Kidney glomerular epithelial cell (primary cell): ENCODE measurements around the gene BHLHA15.

Experiments used
- DNase-seq: peaks from one replicate; lab custom pipeline; 2025; lab: John Stamatoyannopoulos, UW

Gene BHLHA15

DNA sequence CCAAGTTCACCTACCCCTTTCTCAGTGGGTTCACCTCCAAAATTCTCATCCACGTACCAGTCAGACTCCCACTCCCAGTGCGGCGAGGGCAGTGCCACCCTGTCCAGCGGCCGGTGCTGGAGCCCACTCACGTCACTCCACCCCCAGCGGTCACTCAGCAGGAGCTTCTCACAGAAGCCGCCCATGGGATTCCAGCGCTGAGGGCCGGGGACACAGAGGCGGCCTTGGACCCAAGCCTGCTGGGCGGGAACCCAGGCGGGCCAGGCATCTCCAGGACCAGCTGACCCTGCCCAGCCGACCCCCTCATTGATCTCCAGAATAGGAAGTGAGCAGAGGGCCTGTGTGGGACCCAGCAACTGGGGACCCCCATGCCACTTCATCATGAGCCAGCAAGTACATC, 33.6 kb downstream of the BHLHA15 start:
- no peak for DNase-seq

DNA sequence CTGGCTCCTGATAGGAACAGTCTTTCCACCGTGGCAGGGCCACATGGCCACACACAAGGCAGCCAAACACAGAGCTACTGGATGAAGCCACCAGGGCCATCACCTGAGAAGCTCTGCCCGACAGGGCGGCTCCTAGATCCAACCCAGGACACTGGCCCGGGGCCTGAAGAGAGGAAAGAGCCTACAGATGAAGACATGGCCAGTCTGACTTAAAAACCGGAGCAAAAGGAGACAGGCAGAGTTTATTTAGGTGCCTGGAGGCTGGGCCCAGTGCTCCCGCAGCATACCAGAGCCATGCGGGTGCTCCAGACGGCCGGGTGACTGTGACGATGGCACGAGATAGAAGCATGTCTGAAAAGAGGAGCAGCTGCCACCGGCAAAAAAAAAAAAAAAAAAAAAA, 36.9 kb downstream of the BHLHA15 start:
- DNase-seq: no peak

DNA sequence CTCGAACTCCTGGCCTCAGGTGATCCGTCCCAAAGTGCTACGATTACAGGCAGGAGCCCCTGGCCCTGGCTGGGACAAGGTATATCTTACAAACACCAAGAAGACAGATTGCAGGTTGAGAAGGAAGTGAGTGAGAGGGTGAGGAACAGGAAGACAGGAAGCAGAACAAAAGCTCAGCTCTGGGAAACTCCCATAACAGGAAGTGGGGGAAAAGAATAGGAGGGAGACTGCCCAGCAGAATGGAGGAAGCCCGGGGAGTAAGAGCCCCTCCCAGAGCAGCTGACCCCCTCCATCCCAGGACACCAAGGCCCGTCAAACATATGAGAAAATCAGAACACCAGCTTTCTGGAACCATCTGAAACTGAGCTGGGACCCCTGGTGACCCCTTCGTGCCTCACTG, 37.9 kb downstream of the BHLHA15 start:
- no peak for DNase-seq

DNA sequence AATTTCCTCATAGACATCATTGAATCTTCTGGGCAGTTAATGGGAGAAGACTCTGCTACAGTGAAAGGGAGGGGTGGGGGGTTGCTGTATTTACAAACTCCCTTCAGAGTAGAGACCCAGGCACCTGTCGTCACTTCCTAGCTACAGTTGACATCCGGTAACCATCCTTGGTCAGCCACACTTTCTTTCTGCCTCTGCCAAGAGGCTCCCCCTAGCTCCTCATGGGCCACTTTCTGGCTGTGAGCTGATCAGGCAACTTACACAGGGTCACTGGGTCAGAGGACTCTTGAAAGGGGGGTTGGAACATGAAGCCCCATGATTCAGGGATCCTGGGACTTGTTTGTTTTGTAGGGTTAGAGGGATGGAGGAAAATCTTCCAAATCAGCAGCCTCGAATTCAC, 39.5 kb downstream of the BHLHA15 start:
- no peak for DNase-seq

DNA sequence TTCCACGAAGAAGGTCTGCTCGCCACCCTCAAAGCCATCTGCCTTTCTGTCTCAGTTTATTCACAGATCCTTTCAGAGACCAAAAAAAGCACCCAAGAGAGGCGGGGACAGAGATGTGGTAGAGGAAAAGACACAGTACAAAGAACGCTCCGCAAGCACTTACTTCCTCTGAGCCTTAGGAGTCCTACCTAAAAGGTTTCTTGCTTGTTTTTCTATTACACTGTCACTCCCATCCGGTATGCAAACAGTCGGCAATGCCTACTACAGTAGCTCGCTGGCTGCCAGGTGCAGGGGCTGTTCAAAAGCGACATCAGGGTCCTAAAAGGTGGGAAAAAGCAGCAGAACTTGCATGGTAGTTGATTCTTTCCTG, 40.0 kb downstream of the BHLHA15 start:
- no peak for DNase-seq

DNA sequence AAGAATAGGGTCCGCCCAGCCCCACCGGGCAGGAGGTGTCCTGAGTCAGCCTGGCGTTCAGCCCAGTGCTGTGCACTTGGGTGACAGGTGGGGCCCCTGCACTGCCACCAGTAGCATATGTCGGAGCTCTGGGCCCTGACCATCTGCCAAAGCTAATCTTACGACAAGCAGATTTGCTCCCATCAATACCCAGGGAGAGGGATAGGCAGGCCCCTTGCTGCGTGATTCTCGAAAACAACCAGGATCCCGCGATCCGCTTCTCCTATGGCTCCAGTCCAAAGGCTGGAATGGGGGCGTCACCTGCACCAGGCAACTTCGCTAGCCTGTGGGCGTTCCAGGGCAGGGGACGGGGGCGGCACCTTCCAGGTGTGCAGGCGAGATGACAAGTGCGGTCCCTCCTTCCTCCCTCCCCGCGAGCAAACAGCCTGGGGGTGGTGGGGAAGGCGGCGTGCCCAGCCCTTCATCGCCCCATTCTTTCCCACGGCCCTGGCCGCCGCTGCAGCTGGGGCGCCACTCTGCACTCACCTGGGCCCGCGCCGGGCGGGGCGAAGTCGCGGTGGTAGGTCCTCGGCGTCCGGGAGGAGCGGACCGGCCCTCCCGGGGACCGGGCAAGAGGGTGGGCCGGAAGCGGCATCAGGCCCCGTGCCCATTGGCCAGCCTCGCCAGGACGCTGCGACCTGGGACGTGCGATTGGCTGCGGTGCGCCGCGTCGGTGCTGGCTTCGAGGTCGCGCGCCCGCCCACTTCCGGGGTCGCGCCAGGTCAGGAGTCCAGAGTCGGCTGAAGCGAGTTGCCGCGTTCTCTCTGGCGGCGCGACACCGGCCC, 40.6 kb downstream of the BHLHA15 start, which contains the start of gene TECPR1:
TSS of gene TECPR1 (minus strand) at position 632 of the 824 bp plus-strand sequence. CDS start 6,086 bp downstream, outside the sequence.
- DNase-seq: peak; percentile 89

DNA sequence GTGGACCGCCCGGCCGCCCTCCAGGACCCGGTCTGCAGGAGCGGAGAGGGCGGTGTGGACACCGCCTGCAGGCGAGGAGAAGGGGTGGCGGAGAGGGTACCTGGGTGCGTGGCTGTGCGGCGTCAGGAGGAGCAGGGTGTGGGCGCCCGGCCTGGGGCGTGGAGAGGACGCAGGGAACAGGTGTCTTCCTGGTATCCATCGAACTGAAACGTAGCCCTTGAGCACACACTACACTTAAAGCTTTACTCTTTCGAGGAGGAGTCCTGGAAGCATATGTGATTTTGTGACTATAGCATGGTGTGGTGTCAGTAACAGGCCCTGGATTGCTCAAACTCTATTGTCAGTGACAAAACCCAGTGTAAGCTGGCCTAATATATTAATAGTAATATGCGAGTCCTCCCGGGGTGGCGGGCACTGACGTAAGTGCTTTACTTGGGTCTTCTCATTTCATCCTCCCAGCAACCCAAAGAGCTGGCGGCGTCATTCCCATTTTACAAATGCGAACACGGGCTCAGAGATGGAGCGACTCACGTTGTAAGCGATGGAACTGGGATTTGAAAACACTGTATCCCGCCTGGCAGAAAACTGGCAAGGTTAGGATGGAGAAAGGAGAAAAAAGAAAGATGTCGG, 41.3 kb downstream of the BHLHA15 start:
- DNase-seq: no peak

DNA sequence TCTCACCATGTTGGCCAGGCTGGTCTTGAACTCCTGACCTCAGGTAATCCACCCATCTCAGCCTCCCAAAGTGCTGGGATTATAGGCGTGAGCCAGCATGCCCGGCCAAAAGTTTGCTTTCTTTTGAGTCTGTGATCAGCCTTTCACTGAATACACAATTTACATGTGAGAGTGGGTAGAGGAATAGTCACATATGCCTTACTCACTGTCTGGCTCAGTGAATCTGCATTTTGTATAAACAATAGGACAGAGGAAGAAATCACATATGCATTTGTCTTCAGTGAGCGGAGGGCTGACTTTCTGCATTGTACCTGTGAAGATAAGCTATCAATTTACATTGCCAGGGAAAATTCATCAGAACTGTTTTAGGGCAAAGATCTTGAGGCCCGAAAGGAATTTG, 43.3 kb downstream of the BHLHA15 start:
- DNase-seq: no peak

DNA sequence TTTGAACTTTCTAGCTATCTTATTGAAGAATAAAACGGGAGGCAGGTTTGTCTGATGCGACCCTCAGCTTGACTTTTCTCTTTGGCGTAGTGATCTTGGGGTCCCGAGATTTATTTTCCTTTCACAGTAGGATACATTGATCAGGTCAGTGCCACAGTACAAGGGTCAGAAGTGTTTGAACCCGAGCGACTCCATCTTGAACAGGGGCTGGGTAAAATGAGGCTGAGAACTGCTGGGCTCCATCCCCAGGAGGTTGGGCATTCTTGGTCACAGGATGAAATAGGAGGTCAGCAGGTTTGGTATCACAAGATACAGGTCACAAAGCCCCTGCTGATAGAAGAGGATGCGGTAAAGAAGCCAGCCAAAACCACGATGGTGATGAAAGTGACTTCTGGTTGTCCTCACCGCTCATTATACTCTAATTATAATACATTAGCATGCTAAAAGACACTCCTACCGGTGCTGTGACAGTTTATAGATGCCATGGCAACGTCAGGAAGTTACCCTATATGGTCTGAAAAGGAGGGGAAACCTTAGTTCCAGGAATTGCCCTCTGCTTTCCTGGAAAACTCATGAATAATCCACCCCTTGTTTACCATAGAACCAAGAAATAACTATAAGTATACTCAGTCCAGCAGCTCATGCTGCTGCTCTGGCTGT, 43.8 kb downstream of the BHLHA15 start:
- no peak for DNase-seq

DNA sequence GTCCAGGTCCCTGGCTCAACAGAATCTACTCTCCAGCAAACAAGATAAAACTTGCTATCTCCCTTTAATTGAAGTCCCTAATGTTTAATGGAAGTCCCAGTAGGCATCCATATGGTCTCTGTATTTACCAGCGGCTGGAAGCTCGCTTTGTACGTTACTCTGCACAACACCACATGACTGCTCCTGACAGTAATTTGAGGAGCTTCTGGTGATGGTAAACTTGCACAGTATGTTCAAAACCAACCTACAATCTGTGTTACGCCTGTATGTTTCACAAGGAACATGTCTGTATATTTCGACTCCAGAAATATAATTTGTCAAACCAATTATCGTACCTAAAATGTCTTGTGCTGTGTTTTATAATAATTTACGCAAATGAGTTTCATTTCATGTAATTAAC, 45.2 kb downstream of the BHLHA15 start:
- DNase-seq: no peak

DNA sequence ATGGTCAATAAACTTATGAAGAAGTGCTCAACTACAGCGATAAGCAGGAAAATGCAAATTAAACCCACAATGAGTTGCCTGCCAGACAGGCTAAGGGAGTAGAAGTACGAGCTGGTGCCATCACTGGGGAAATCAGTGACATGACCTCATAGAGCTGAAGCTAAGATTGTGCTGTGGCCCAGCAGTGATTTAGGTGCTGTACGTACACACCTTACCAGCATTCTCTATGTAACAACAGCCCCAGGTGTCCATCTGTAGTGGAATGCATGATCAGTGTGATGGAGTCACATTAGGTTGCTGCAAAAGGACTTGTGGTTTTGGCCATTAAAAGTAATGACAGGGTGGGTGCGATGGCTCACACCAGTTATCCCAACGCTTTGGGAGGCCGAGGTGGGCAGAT, 46.5 kb downstream of the BHLHA15 start:
- no peak for DNase-seq
